SU-DHL-6 (cell line): ENCODE results near the gene RBM23.
A peak's percentile ranks its signal among the peaks of the same experiment; 100 is the strongest.
"Not testable (repeated sequence)": the region's sequence is repeated elsewhere in the genome, so short reads cannot be mapped to it uniquely, and the experiment has no call there.

Source experiments
- H2AFZ ChIP-seq: fragments of 200-600 bp; sonication (generic); 2 replicates; pipeline ENCODE4 v1.6.1; 2014; ENCODE audit warnings: low read depth, mild to moderate bottlenecking, moderate library complexity, mixed read lengths, antibody characterized with exemption, low read length; ENCODE audit not compliant: severe bottlenecking
- H3F3A ChIP-seq: fragments of 200-600 bp; shearing (Covaris generic); 2 replicates; pipeline ENCODE4 v1.6.0; 2016; ENCODE audit warnings: antibody characterized with exemption, mild to moderate bottlenecking; ENCODE audit not compliant: insufficient read depth
- H3K27ac ChIP-seq: fragments of 200-600 bp; sonication (generic); 2 replicates; pipeline ENCODE4 v1.5.1; 2016; ENCODE audit warnings: low read depth, mild to moderate bottlenecking, low read length, moderate library complexity, mixed read lengths
- H3K27me3 ChIP-seq: fragments of 200-600 bp; sonication (generic), shearing (Covaris generic); 2 replicates; pipeline ENCODE4 v1.6.0; 2014; ENCODE audit warnings: mild to moderate bottlenecking, low read length
- H3K36me3 ChIP-seq: fragments of 200-600 bp; sonication (generic); 2 replicates; pipeline ENCODE4 v1.6.1; 2014; ENCODE audit warnings: mild to moderate bottlenecking, low read length, mixed read lengths
- H3K4me2 ChIP-seq: fragments of 300-600, 200-600 bp; shearing (Covaris generic), sonication (generic); 2 replicates; pipeline ENCODE4 v1.6.0; 2014; ENCODE audit warnings: low read length, low read depth, mild to moderate bottlenecking; ENCODE audit not compliant: poor library complexity, severe bottlenecking
- H3K4me3 ChIP-seq: fragments of 200-600 bp; sonication (generic); 2 replicates; pipeline ENCODE4 v1.5.1; 2014; ENCODE audit warnings: antibody characterized with exemption, low read length, mild to moderate bottlenecking, mixed read lengths; ENCODE audit not compliant: insufficient read depth, poor library complexity, severe bottlenecking
- H3K79me2 ChIP-seq: fragments of 200-600 bp; sonication (generic); 2 replicates; pipeline ENCODE4 v1.6.1; 2014; ENCODE audit warnings: mild to moderate bottlenecking, low read length, moderate library complexity; ENCODE audit not compliant: insufficient read depth
- H3K9ac ChIP-seq: fragments of 200-600 bp; sonication (generic); 2 replicates; pipeline ENCODE4 v1.7.0; 2014; ENCODE audit warnings: mild to moderate bottlenecking, low read length
- H3K9me2 ChIP-seq: fragments of 200-600 bp; sonication (generic); replicated peaks from 2 replicates; pipeline ENCODE4 v1.6.1; 2014; ENCODE audit warnings: low read length; ENCODE audit not compliant: insufficient read depth
- H3K9me3 ChIP-seq: fragments of 200-600 bp; sonication (generic); 2 replicates; pipeline ENCODE4 v1.6.1; 2014; ENCODE audit warnings: low read length, mixed read lengths; ENCODE audit not compliant: insufficient read depth
- H4K20me1 ChIP-seq: fragments of 200-600 bp; sonication (generic); 2 replicates; pipeline ENCODE4 v1.6.1; 2014; ENCODE audit warnings: low read depth, mild to moderate bottlenecking, antibody characterized with exemption, low read length, moderate library complexity, mixed read lengths
- EZH2phosphoT487 ChIP-seq: fragments of 200-600 bp; sonication (generic), shearing (Covaris generic); conservative IDR thresholded peaks from 2 replicates; pipeline ENCODE4 v1.6.1; 2018; ENCODE audit warnings: mild to moderate bottlenecking, antibody characterized with exemption, low read length, moderate library complexity, mixed read lengths
- TF ChIP-seq, protein P1 (sequence below): fragments of 200-600 bp; sonication (generic); IDR thresholded peaks from one replicate; pipeline ENCODE4 v1.5.1; 2017; ENCODE audit warnings: antibody characterized with exemption, mild to moderate bottlenecking, low read length, moderate library complexity; ENCODE audit not compliant: insufficient read depth, poor library complexity, severe bottlenecking

RBM23 gene

GRCh38 chr14:22918804-22919600 is at the start of gene RBM23:
RBM23 (minus strand) TSS chr14:22919149.
- Histone ChIP-seq H3F3A (peaks cover 14% of the 10 kb centered on the region), H3K36me3 (0 out of 2 replicates have a peak, but pooled peaks cover 5% of the 10 kb centered on the region)

GRCh38 chr14:22966783-22967269 is 47.9 kb upstream of the RBM23 start:
- Histone ChIP-seq H3K9ac (no peak overlapping the region), H3K36me3 (no peaks in the 10 kb centered on the region), H3K4me3 (no peak overlapping the region), H2AFZ (no peak overlapping the region), H4K20me1 (no peaks in the 10 kb centered on the region), H3K27ac (no peak overlapping the region), H3K4me2 (no peak overlapping the region), H3K79me2 (no peaks in the 10 kb centered on the region), H3K9me2 (no peaks in the 10 kb centered on the region), H3K9me3 (no peaks in the 10 kb centered on the region), H3F3A (no peaks in the 10 kb centered on the region), H3K27me3 (no peaks in the 10 kb centered on the region)
- TF ChIP-seq EZH2phosphoT487, result no peak
- TF ChIP-seq, protein P1, sequence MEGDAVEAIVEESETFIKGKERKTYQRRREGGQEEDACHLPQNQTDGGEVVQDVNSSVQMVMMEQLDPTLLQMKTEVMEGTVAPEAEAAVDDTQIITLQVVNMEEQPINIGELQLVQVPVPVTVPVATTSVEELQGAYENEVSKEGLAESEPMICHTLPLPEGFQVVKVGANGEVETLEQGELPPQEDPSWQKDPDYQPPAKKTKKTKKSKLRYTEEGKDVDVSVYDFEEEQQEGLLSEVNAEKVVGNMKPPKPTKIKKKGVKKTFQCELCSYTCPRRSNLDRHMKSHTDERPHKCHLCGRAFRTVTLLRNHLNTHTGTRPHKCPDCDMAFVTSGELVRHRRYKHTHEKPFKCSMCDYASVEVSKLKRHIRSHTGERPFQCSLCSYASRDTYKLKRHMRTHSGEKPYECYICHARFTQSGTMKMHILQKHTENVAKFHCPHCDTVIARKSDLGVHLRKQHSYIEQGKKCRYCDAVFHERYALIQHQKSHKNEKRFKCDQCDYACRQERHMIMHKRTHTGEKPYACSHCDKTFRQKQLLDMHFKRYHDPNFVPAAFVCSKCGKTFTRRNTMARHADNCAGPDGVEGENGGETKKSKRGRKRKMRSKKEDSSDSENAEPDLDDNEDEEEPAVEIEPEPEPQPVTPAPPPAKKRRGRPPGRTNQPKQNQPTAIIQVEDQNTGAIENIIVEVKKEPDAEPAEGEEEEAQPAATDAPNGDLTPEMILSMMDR, result no peak

More at GRCh38 chr14:22918804-22919600, at the start of gene RBM23:
- Histone ChIP-seq H4K20me1 (no peaks in the 10 kb centered on the region), H3K27ac (peak within 1 kb of the TSS; percentile 70), H3K79me2 (peaks cover 42% of the 10 kb centered on the region), H3K4me2 (peak within 1 kb of the TSS; percentile 68), H2AFZ (peak within 1 kb of the TSS; percentile 35), H3K27me3 (no peaks in the 10 kb centered on the region), H3K9ac (peak within 1 kb of the TSS; percentile 69), H3K4me3 (peak within 1 kb of the TSS; percentile 92), H3K9me3 (no peaks in the 10 kb centered on the region), H3K9me2 (no peaks in the 10 kb centered on the region)
- TF ChIP-seq, protein P1, result no peak
- TF ChIP-seq EZH2phosphoT487, result no peak

GRCh38 chr14:22965916-22966782 is 47.2 kb upstream of the RBM23 start:
- H3K27me3 ChIP-seq, result not testable (repeated sequence)

More at GRCh38 chr14:22965916-22966782, 47.2 kb upstream of the RBM23 start:
- not testable (repeated sequence) for H3K9me3 ChIP-seq, H3K79me2 ChIP-seq, H3F3A ChIP-seq, H3K36me3 ChIP-seq, H3K4me3 ChIP-seq, H3K9ac ChIP-seq, H3K4me2 ChIP-seq, H2AFZ ChIP-seq, H3K27ac ChIP-seq, H3K9me2 ChIP-seq, H4K20me1 ChIP-seq
